OCI-LY7 (cell line): Measurements from ENCODE around the gene TENT5C. TPM values are rescaled to one million over a fixed set of nuclear protein-coding genes. Genes with fewer than 3 reads are reported as not detected.

Source experiments
- BruUV-seq: library from RNA; stranded (reverse); fragments of 400-500 nt; replicated peaks from 2 replicates; lab custom pipeline; 2021; lab: Mats Ljungman, UMichigan
- CTCF ChIA-PET: fragments of 300-600 bp; sonication (Branson Sonifier 250); formaldehyde crosslinking; loops from one replicate; lab custom pipeline; 2022; ENCODE audit warnings: antibody characterized with exemption; ENCODE audit not compliant: unreplicated experiment; lab: Charles Lee
- POLR2A ChIA-PET: fragments of 300-600 bp; sonication (Branson Sonifier 250); formaldehyde crosslinking; loops from one replicate; lab custom pipeline; 2022; ENCODE audit warnings: antibody characterized with exemption; lab: Charles Lee
- DNase-seq: peaks from one replicate; pipeline ENCODE4 v3.0.0-alpha.2; 2015; ENCODE audit warnings: low spot score
- H2AFZ ChIP-seq: fragments of 200-600 bp; sonication (generic), shearing (Covaris generic); 2 replicates; pipeline ENCODE4 v1.6.1; 2014; ENCODE audit warnings: mild to moderate bottlenecking, antibody characterized with exemption, low read length, moderate library complexity
- H3K27ac ChIP-seq: fragments of 200-600 bp; sonication (generic); 2 replicates; pipeline ENCODE4 v1.5.1; 2014; ENCODE audit warnings: mixed run types, low read depth, mild to moderate bottlenecking, moderate library complexity, low read length, inconsistent platforms; ENCODE audit not compliant: poor library complexity, severe bottlenecking
- H3K36me3 ChIP-seq: fragments of 200-600 bp; sonication (generic); 2 replicates; pipeline ENCODE4 v1.6.1; 2014; ENCODE audit warnings: mild to moderate bottlenecking, antibody characterized with exemption, low read length, moderate library complexity, mixed read lengths; ENCODE audit not compliant: insufficient read depth
- H3K4me1 ChIP-seq: fragments of 200-600 bp; sonication (generic); 2 replicates; pipeline ENCODE4 v1.5.1; 2014; ENCODE audit warnings: mild to moderate bottlenecking, low read length; ENCODE audit not compliant: insufficient read depth, poor library complexity, severe bottlenecking
- H3K4me2 ChIP-seq: fragments of 200-600 bp; sonication (generic); 2 replicates; pipeline ENCODE4 v1.6.1; 2014; ENCODE audit warnings: mild to moderate bottlenecking, low read length
- H3K4me3 ChIP-seq: fragments of 200-600 bp; sonication (generic); 2 replicates; pipeline ENCODE4 v1.5.1; 2014; ENCODE audit warnings: mild to moderate bottlenecking, low read depth, low read length; ENCODE audit not compliant: poor library complexity, severe bottlenecking
- H3K79me2 ChIP-seq: fragments of 200-600 bp; sonication (generic); 2 replicates; pipeline ENCODE4 v1.6.1; 2016; ENCODE audit warnings: low read depth, mild to moderate bottlenecking, low read length, moderate library complexity, mixed read lengths; ENCODE audit not compliant: insufficient read depth
- H3K9me2 ChIP-seq: fragments of 200-600 bp; sonication (generic); 2 replicates; pipeline ENCODE4 v1.6.1; 2016; ENCODE audit warnings: mild to moderate bottlenecking, low read length, mixed read lengths; ENCODE audit not compliant: insufficient read depth
- H3K9me3 ChIP-seq: fragments of 200-600 bp; sonication (generic); 2 replicates; pipeline ENCODE4 v1.6.1; 2014; ENCODE audit warnings: mild to moderate bottlenecking, mixed run types, low read length, mixed read lengths
- H4K20me1 ChIP-seq: fragments of 200-600 bp; sonication (generic); 2 replicates; pipeline ENCODE4 v1.6.1; 2014; ENCODE audit warnings: mild to moderate bottlenecking, antibody characterized with exemption, low read length, moderate library complexity, mixed read lengths; ENCODE audit not compliant: insufficient read depth
- CTCF ChIP-seq: fragments of 200-600 bp; sonication (generic); conservative IDR thresholded peaks from 2 replicates; pipeline ENCODE4 v1.5.1; 2014; ENCODE audit warnings: mild to moderate bottlenecking, antibody characterized with exemption, low read length, moderate library complexity, mixed read lengths
- EZH2phosphoT487 ChIP-seq: fragments of 200-600 bp; sonication (generic); IDR thresholded peaks from 2 replicates; pipeline ENCODE4 v1.6.1; 2018; ENCODE audit warnings: low read depth, borderline replicate concordance, mild to moderate bottlenecking, mixed run types, antibody characterized with exemption, low read length, moderate library complexity, mixed read lengths
- intact Hi-C: fragments of 100-400 bp; cut with micrococcal nuclease; formaldehyde crosslinking; loops from one replicate; pipeline ENCODE4 v1.10.0; 2022; ENCODE audit not compliant: unreplicated experiment
- total RNA-seq, 2 experiments: library from RNA; depleted of rRNA in 1 of 2; stranded (reverse); fragments of >200 nt in 1 of 2; shearing (Covaris generic) in 1 of 2; gene quantifications; 2 replicates each; pipeline ENCODE4 v1.2.3, GENCODE V29; 2014 to 2022

Gene TENT5C
- total RNA-seq, 2 experiments from 2014 or later = 13.3 to 31.1 TPM

DNA sequence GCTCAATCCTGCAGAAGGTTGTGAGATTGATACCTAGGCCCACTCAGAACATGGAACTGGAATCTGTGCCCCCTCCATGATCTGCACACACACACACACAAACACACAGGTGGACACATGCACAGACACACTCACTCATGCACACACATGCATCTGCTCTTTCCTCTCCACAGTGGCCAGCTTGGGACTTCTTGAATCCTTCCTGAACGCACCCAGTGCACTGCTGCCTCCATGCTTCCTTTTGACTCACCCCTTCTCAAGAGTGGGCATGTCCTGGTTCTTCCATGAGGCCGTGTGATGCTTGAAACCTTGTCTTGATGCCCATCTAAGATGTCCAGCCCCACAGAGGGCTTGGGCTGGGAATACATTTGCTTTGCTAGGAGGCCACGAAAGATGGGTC lies 25.4 kb upstream of the TENT5C start:
- POLR2A ChIA-PET = interaction anchor here (0.7 to 1.8 kb wide), 2 partner anchors 11 to 52 kb away, joined by 3 to 5 read pairs; no protein-coding TSS in a partner anchor
- no peak for DNase-seq
- BruUV-seq = no TSS peak
- intact Hi-C loops = no loop called here
- no peaks in the 10 kb centered on the region for H3K4me1 ChIP-seq
- no peaks in the 10 kb centered on the region for H3K9me3 ChIP-seq
- no peak overlapping the region for H2AFZ ChIP-seq
- CTCF ChIA-PET = interaction anchor here (1.7 kb wide), 1 partner anchor 10 kb away, joined by 5 read pairs; no protein-coding TSS in a partner anchor
- H3K36me3 ChIP-seq = no peaks in the 10 kb centered on the region
- no peaks in the 10 kb centered on the region for H3K79me2 ChIP-seq
- H4K20me1 ChIP-seq = no peaks in the 10 kb centered on the region
- H3K9me2 ChIP-seq = no peaks in the 10 kb centered on the region
- H3K4me2 ChIP-seq = no peak overlapping the region
- H3K4me3 ChIP-seq = no peak overlapping the region
- no peak for TF ChIP-seq EZH2phosphoT487
- TF ChIP-seq CTCF = no peak
- no peak overlapping the region for H3K27ac ChIP-seq

DNA sequence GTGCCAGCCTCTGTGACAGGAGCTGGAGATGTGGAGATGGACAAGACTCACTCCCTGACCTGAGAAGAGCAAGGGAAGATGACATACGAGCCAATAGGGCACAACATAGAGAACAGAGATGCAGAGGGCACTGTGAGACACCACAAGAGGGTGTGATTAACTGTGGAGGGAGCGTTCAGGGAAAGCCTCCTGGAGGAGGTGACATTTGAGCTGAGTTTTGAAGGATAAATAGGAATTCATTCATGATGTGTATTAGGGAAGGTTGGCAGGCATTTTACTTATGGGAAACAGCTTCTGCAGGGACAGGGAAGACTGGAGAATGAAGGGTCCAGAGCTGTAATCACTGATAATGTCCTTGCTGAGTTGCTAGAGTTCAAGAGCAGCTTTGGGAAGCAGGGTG lies 25.0 kb upstream of the TENT5C start:
- Histone ChIP-seq H4K20me1 (no peaks in the 10 kb centered on the region), H3K9me3 (no peaks in the 10 kb centered on the region), H3K4me3 (no peak overlapping the region), H3K79me2 (no peaks in the 10 kb centered on the region), H3K36me3 (no peaks in the 10 kb centered on the region), H3K4me1 (no peaks in the 10 kb centered on the region), H3K9me2 (no peaks in the 10 kb centered on the region), H3K4me2 (no peak overlapping the region), H3K27ac (no peak overlapping the region), H2AFZ (no peak overlapping the region)
- no peak for TF ChIP-seq EZH2phosphoT487
- TF ChIP-seq CTCF = no peak
- intact Hi-C loops = no loop called here
- DNase-seq = no peak
- ChIA-PET CTCF (interaction anchor here (0.6 to 1.7 kb wide), 2 partner anchors 10 to 80 kb away, joined by 3 to 5 read pairs; no protein-coding TSS in a partner anchor), POLR2A (interaction anchor here (0.5 to 1.8 kb wide), 3 partner anchors 10 to 209 kb away, joined by 3 to 5 read pairs (median 3); no protein-coding TSS in a partner anchor)
- BruUV-seq = no TSS peak

DNA sequence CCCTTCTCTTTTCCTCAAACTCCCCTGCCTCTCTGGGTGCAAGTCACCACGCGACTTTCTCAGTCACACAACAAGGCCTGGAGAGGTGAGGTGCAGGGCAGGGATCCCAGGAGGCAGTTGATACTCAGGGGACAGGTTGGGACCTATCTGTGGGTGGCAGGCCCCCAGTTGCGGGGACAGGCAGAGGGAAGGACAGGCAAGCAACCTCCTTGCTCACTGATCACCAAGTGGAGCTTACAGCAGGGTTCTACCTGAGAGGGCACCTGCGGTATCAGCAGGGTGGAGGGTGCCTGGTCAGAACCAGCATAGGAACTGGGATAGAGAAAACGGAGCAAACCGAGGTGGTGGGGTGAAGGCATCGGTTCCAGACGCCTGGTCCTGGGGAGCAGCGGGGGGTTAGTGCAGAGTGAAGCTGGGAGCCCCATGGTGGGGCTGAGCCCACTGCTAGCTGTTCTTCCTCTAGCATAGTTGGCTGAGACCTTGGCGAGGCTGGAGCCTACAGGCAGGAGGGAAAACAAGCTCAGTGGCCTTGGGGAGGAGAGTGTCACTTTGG lies 24.4 kb upstream of the TENT5C start:
- no peaks in the 10 kb centered on the region for H3K9me2 ChIP-seq
- H2AFZ ChIP-seq = no peak overlapping the region
- no peaks in the 10 kb centered on the region for H3K36me3 ChIP-seq
- no peaks in the 10 kb centered on the region for H4K20me1 ChIP-seq
- DNase-seq = no peak
- intact Hi-C loops = no loop called here
- ChIA-PET POLR2A (interaction anchor here (0.5 to 2.1 kb wide), 4 partner anchors 10 to 208 kb away, joined by 3 to 5 read pairs (median 4); no protein-coding TSS in a partner anchor), CTCF (interaction anchor here (1.7 kb wide), 1 partner anchor 9 kb away, joined by 5 read pairs; no protein-coding TSS in a partner anchor)
- H3K9me3 ChIP-seq = no peaks in the 10 kb centered on the region
- H3K79me2 ChIP-seq = no peaks in the 10 kb centered on the region
- H3K4me2 ChIP-seq = no peak overlapping the region
- H3K27ac ChIP-seq = no peak overlapping the region
- no TSS peak for BruUV-seq
- no peak overlapping the region for H3K4me3 ChIP-seq
- TF ChIP-seq EZH2phosphoT487 (no peak), CTCF (no peak)
- no peaks in the 10 kb centered on the region for H3K4me1 ChIP-seq
